Stimulated activated CD8-positive, alpha-beta memory T cell treated with anti-CD3 and anti-CD28 coated beads, Interleukin-2, amount 100 ng/mL, for 48 hours (primary cell): ENCODE results near the gene CREB3.

Experiments used
- DNase-seq, 2 donors: peaks; one replicate each; pipeline ENCODE4 v3.0.0-alpha.2; 2020; ENCODE audit warnings: low read depth in 2 of 2

The CREB3 gene

GRCh38 chr9:35700942-35701341 lies 31.5 kb upstream of the CREB3 start:
- DNase-seq: no peak

- DNase-seq: no peak
Observed at GRCh38 chr9:35702696-35703095, 29.8 kb upstream of the CREB3 start.

GRCh38 chr9:35703906-35704672 lies 28.4 kb upstream of the CREB3 start:
- DNase-seq: no peak

GRCh38 chr9:35705372-35705771 lies 27.1 kb upstream of the CREB3 start:
- no peak for DNase-seq

GRCh38 chr9:35705836-35706430 lies 26.5 kb upstream of the CREB3 start:
- DNase-seq: no peak

GRCh38 chr9:35706951-35707350 lies 25.5 kb upstream of the CREB3 start:
- DNase-seq: no peak

GRCh38 chr9:35708146-35708545 lies 24.3 kb upstream of the CREB3 start:
- no peak for DNase-seq

- no peak for DNase-seq
Observed at GRCh38 chr9:35710818-35711500, 21.5 kb upstream of the CREB3 start.

GRCh38 chr9:35711501-35712428 lies 20.7 kb upstream of the CREB3 start:
- DNase-seq: no peak

- no peak for DNase-seq
Observed at GRCh38 chr9:35712762-35713400, 19.6 kb upstream of the CREB3 start.

GRCh38 chr9:35713578-35713977 lies 18.9 kb upstream of the CREB3 start:
- no peak for DNase-seq

GRCh38 chr9:35714123-35714522 lies 18.3 kb upstream of the CREB3 start:
- DNase-seq: no peak

- DNase-seq: no peak
Observed at GRCh38 chr9:35714579-35715252, 17.8 kb upstream of the CREB3 start.

GRCh38 chr9:35716230-35716629 lies 16.2 kb upstream of the CREB3 start:
- DNase-seq: no peak

GRCh38 chr9:35717132-35717870 lies 15.2 kb upstream of the CREB3 start:
- no peak for DNase-seq

- DNase-seq: no peak
Observed at GRCh38 chr9:35718721-35719511, 13.6 kb upstream of the CREB3 start.

- DNase-seq: no peak
Observed at GRCh38 chr9:35719546-35719945, 12.9 kb upstream of the CREB3 start.

- DNase-seq: no peak
Observed at GRCh38 chr9:35723426-35723825, 9.0 kb upstream of the CREB3 start.

- DNase-seq: no peak
Observed at GRCh38 chr9:35723908-35724307, 8.6 kb upstream of the CREB3 start.
